Measurements from ENCODE around the gene MRPL45. TPM values are rescaled to one million over a fixed set of nuclear protein-coding genes. Genes with fewer than 3 reads are reported as not detected.

The MRPL45 gene
- polyA plus RNA-seq, 1 of the 3 experiments (the other 2 are of a cell fraction), result 35.5 TPM

DNA sequence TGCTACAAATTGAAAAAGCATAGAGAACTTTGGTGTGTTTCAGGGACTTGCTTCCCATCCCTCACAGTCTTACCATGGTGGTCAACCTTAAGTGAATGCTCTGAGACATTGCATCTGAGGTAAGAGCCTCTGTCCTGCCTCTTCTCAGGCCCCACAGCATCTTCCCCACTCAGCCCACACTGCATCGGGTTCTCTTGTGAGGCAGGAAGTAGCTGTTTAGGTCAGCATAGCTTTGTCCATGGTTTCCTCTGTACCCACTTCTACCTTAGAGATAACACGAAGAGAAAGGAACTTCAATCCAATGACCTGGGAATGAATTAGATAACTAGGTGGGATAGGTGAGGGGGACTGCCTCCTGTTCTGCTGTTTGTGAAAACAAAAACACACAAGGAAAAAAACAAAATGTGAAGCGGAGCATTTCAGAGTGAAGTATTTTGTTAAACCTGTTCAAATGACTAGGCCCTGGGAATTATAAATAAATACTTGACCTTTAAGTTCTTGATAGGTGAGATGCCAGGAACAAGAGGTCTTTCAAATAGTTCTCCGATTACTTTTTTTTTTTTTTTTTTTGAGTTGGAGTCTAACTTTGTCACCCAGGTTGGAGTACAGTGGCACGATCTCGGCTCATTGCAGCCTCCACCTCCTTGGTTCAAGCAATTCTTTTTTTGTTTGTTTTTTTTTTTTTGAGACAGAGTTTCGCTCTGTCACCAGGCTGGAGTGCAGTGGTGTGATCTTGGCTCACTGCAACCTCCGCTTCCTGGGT lies 72.3 kb downstream of the MRPL45 start (continued):
- TF ChIP-seq, protein P1, sequence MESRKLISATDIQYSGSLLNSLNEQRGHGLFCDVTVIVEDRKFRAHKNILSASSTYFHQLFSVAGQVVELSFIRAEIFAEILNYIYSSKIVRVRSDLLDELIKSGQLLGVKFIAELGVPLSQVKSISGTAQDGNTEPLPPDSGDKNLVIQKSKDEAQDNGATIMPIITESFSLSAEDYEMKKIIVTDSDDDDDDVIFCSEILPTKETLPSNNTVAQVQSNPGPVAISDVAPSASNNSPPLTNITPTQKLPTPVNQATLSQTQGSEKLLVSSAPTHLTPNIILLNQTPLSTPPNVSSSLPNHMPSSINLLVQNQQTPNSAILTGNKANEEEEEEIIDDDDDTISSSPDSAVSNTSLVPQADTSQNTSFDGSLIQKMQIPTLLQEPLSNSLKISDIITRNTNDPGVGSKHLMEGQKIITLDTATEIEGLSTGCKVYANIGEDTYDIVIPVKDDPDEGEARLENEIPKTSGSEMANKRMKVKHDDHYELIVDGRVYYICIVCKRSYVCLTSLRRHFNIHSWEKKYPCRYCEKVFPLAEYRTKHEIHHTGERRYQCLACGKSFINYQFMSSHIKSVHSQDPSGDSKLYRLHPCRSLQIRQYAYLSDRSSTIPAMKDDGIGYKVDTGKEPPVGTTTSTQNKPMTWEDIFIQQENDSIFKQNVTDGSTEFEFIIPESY (IDR thresholded peaks at IDR 0.05; ENCODE audit: borderline replicate concordance, low read depth), result no peak

Other genes with a start within 250 kb of the MRPL45 start
- gene TBC1D3C, start 228.5 kb upstream of the MRPL45 start, polyA plus RNA-seq (2012; rRNA removed), result not detected in 2 replicates
- gene TBC1D3E, start 169.2 kb upstream of the MRPL45 start, polyA plus RNA-seq (2012; rRNA removed), result not detected in 2 replicates
- not detected in 2 replicates for gene TBC1D3, start 104.6 kb upstream of the MRPL45 start, polyA plus RNA-seq (2012; rRNA removed)
- gene GPR179, start 46.8 kb downstream of the MRPL45 start, polyA plus RNA-seq (2012; rRNA removed), result 0.02 TPM in 2 replicates
- gene SOCS7, start 54.7 kb downstream of the MRPL45 start, polyA plus RNA-seq (2012; rRNA removed), result 7.4 and 10.0 TPM in 2 replicates
- gene ARHGAP23, start 131.3 kb downstream of the MRPL45 start, polyA plus RNA-seq (2012; rRNA removed), result 10.6 and 19.2 TPM in 2 replicates

Measured in SK-N-SH (cell line).